IPS DF 6.9 (cell line): ENCODE data around the gene SLC2A8.

Experiments
- DNase-seq: peaks from one replicate; pipeline ENCODE4 v3.0.0-alpha.2; 2013; ENCODE audit warnings: low read depth, low spot score
- H3K27ac ChIP-seq: one replicate; pipeline ENCODE4 v1.5.1; 2013; ENCODE audit warnings: low read length, control low read depth
- H3K27me3 ChIP-seq: 2 replicates; pipeline ENCODE4 v1.6.1; 2013; ENCODE audit warnings: mild to moderate bottlenecking, low read length; ENCODE audit not compliant: control insufficient read depth, insufficient read depth
- H3K36me3 ChIP-seq: 2 replicates; pipeline ENCODE4 v1.6.1; 2013; ENCODE audit warnings: low read length; ENCODE audit not compliant: control insufficient read depth, insufficient read depth
- H3K4me1 ChIP-seq: 2 replicates; pipeline ENCODE4 v1.6.1; 2013; ENCODE audit warnings: low read length; ENCODE audit not compliant: control insufficient read depth, insufficient read depth
- H3K4me3 ChIP-seq: 2 replicates; pipeline ENCODE4 v1.5.1; 2013; ENCODE audit warnings: mild to moderate bottlenecking, low read length
- H3K9me3 ChIP-seq: 2 replicates; pipeline ENCODE4 v1.6.1; 2013; ENCODE audit warnings: low read length, inconsistent platforms; ENCODE audit not compliant: control insufficient read depth, insufficient read depth
- WGBS: extraction: QIAGEN DNeasy Blood & Tissue Kit; methylation state at CpG from one replicate; pipeline ENCODE4 v1.1.7; 2013; ENCODE audit warnings: mixed read lengths, missing lambda C conversion rate; ENCODE audit not compliant: insufficient read length, insufficient coverage; 5-methylcytosine and 5-hydroxymethylcytosine counted together

The SLC2A8 gene

DNA sequence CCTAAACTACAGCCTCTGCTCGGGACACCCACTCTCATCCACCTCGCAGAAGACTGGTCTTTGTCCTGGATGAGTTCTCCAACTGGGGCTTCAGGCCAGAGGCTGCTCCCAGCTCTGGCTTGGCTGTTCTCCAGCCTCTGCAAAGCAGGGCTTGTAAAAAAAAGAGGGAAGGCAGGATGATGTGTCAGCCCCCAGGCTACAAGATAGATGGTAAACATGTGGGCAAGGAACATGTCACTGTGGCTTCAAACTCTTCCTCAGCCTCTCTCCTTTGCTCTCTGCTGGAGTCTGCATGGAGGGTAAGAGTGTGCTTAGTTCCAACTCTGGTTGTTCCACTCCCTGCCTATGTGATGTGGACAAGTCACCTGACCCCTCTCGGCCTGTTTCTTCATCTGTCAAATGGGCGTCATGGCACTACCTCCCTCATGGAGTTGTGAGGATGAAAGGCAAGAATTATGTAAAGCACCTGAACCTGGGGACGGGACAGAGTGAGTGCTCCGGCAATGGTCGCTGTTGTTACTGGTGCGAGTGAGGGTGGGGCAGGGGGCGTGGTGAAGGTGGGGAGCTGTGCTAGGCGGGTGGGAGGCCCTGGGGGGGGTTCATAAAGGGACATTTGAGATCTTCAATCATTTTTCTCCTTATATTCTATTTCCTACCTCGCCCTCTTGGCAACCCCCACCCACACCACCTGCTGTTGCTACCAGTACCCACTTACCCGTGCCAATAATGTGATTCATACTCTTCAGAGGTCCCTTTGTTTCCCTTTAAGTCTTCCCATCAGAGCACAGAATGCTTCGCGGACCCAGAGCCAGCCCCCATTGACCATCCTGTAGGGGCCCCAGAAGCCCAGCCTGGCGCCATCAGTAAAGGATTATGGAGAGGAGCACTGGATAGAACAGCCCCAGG lies 20.4 kb downstream of the SLC2A8 start:
- H3K9me3 ChIP-seq = no peaks in the 10 kb centered on the region
- H3K4me3 ChIP-seq = no peak overlapping the region
- H3K27ac ChIP-seq = no peak overlapping the region
- no peaks in the 10 kb centered on the region for H3K4me1 ChIP-seq
- no peak for DNase-seq
- no peaks in the 10 kb centered on the region for H3K27me3 ChIP-seq
- no peaks in the 10 kb centered on the region for H3K36me3 ChIP-seq
- WGBS = no CpG with 5 or more reads among the region's 15 CpGs

GRCh38 chr9:127418037-127418471 lies 21.1 kb downstream of the SLC2A8 start:
- no peak overlapping the region for H3K27ac ChIP-seq
- no peaks in the 10 kb centered on the region for H3K9me3 ChIP-seq
- no peaks in the 10 kb centered on the region for H3K36me3 ChIP-seq
- H3K4me1 ChIP-seq = no peaks in the 10 kb centered on the region
- H3K4me3 ChIP-seq = no peak overlapping the region
- no CpG with 5 or more reads among the region's 12 CpGs for WGBS
- DNase-seq = peak; percentile 57
- H3K27me3 ChIP-seq = no peaks in the 10 kb centered on the region

- WGBS = no CpG with 5 or more reads among the region's 6 CpGs
- no peaks in the 10 kb centered on the region for H3K9me3 ChIP-seq
- no peak overlapping the region for H3K27ac ChIP-seq
- H3K27me3 ChIP-seq = no peaks in the 10 kb centered on the region
- no peaks in the 10 kb centered on the region for H3K36me3 ChIP-seq
- H3K4me3 ChIP-seq = no peak overlapping the region
- H3K4me1 ChIP-seq = no peaks in the 10 kb centered on the region
- DNase-seq = no peak
These were observed 22.4 kb downstream of the SLC2A8 start for GRCh38 chr9:127419348-127419747.

GRCh38 chr9:127421057-127421456 lies 24.1 kb downstream of the SLC2A8 start:
- no CpG with 5 or more reads among the region's 7 CpGs for WGBS

GRCh38 chr9:127422133-127422782 lies 25.3 kb downstream of the SLC2A8 start:
- no peaks in the 10 kb centered on the region for H3K4me1 ChIP-seq
- DNase-seq = no peak
- no peaks in the 10 kb centered on the region for H3K27me3 ChIP-seq
- no peaks in the 10 kb centered on the region for H3K36me3 ChIP-seq
- WGBS = no CpG with 5 or more reads among the region's 10 CpGs
- no peak overlapping the region for H3K4me3 ChIP-seq
- no peaks in the 10 kb centered on the region for H3K9me3 ChIP-seq
- H3K27ac ChIP-seq = no peak overlapping the region

More at GRCh38 chr9:127421057-127421456, 24.1 kb downstream of the SLC2A8 start:
- no peak overlapping the region for H3K4me3 ChIP-seq
- no peak overlapping the region for H3K27ac ChIP-seq
- H3K4me1 ChIP-seq = no peaks in the 10 kb centered on the region
- no peaks in the 10 kb centered on the region for H3K9me3 ChIP-seq
- H3K36me3 ChIP-seq = no peaks in the 10 kb centered on the region
- no peaks in the 10 kb centered on the region for H3K27me3 ChIP-seq
- no peak for DNase-seq

DNA sequence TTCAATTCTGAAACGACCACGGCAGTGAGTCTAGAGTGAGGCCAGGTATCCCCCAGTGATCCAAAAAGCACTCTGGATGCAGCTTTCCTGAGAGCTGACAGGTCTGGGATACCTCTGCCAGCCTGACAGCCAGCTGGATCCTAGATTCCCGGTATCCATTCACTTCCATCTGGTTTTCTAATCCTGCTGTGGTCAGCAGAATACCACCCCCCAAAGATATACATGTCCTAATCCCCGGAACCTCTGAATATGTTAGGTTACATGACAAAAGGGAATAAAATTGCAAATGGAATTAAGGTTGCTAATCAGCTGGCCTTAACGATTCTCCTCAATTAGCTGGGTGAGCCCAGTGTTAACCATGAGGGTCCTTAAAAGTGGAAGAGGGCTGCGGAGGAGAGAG lies 25.8 kb downstream of the SLC2A8 start:
- no CpG with 5 or more reads among the region's 6 CpGs for WGBS
- Histone ChIP-seq H3K4me1 (no peaks in the 10 kb centered on the region), H3K36me3 (no peaks in the 10 kb centered on the region), H3K4me3 (no peak overlapping the region; the same call in 1 of the 2 replicates), H3K9me3 (no peaks in the 10 kb centered on the region), H3K27ac (no peak overlapping the region), H3K27me3 (no peaks in the 10 kb centered on the region)
- DNase-seq = no peak

DNA sequence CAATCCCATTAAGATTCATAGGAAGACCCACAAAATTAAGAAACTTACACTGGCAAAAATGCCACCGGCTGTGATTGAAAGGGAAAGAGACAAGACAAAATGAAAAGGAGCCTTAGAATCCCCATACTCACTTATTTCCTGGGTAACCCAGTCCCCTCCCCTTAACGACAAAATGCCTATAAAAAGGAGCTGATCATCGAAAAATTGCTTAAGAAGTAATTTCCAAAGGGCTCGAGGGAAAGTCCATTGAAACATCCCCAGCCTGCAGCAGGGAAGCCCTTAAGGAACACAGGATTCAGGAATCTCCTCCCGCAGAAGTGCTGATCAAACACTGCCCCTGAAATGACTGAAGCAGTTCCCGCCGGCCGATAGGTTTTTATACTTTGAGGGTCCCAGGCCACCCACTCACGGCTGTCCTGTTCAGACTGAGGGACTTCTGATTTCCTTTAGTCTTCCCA lies 26.5 kb downstream of the SLC2A8 start:
- no peak for DNase-seq
- no CpG with 5 or more reads among the region's 9 CpGs for WGBS
- Histone ChIP-seq H3K4me3 (peak overlapping the region; percentile 99; the same call in 1 of the 2 replicates), H3K9me3 (no peaks in the 10 kb centered on the region), H3K27me3 (no peaks in the 10 kb centered on the region), H3K4me1 (no peaks in the 10 kb centered on the region), H3K36me3 (no peaks in the 10 kb centered on the region), H3K27ac (no peak overlapping the region)

DNA sequence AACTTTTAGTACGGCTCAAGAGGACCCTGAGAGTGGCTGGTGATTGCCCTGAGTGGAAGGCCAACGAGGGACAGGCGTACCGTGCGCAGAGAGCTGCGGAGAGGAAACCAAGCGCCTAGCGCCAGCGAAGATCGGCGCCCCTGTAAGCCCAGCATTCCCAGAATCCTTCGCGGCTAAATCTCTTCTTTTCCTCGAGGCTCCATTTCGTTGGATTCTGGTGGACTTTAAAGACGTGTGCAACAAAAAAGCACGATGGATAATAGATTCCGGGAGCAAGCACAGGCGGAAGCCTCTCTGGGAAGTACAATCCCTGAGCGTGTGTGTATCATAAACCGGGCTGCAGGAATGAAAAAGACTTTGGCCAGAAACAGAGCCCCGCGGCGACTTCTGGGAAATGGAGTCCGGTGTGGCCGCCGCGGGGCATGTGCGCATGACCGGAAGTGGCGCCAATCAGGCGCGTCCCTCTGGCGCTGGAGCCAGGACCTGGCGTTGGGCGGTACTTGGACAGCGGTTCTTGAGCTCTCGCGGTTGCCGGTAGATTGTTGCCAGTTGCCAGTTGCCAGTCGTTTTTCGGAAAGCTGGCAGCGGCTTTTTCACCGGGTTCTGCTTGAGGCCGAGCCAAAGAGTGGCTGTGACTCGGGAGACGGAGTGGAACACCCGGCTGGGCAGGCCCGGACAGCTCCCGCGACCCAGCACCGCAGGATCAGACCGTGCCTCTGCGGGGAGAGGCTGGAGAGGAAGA lies 27.1 kb downstream of the SLC2A8 start, which contains the start of gene ZNF79:
ZNF79 (plus strand) TSS at position 449 of the 742 bp plus-strand sequence. CDS start 406 bp downstream, outside the sequence.
- Histone ChIP-seq H3K4me1 (no peaks in the 10 kb centered on the region), H3K36me3 (no peaks in the 10 kb centered on the region), H3K9me3 (no peaks in the 10 kb centered on the region), H3K27ac (no peak within 1 kb of the TSS), H3K4me3 (peak within 1 kb of the TSS; percentile 99), H3K27me3 (no peaks in the 10 kb centered on the region)
- DNase-seq = peak; percentile 83
- no CpG with 5 or more reads among the region's 54 CpGs for WGBS

- Histone ChIP-seq H3K27ac (no peak overlapping the region), H3K36me3 (no peaks in the 10 kb centered on the region), H3K9me3 (no peaks in the 10 kb centered on the region), H3K4me3 (peak overlapping the region; percentile 99), H3K27me3 (no peaks in the 10 kb centered on the region), H3K4me1 (no peaks in the 10 kb centered on the region)
- no CpG with 5 or more reads among the region's 13 CpGs for WGBS
- no peak for DNase-seq
These were observed 27.7 kb downstream of the SLC2A8 start for GRCh38 chr9:127424676-127424999.

DNA sequence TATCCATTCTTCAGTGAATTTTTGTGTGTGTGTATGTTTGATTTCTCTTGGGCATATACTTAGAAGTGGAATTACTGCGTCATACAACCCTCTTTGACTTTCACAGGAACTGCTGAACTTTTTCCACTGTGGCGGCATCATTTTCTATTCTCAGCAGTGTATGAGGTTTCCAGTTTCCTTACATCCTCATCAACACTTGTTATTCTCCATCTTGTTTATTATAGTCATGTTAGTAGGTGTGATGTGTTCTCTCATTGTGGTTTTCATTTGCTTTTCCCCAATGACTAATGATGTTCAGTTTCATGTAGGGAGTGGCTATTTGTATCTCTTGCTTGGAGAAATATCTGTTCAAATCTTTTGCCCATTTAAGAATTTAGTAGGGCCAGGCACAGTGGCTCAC lies 29.8 kb downstream of the SLC2A8 start:
- no peak overlapping the region for H3K4me3 ChIP-seq
- H3K9me3 ChIP-seq = no peaks in the 10 kb centered on the region
- no peaks in the 10 kb centered on the region for H3K27me3 ChIP-seq
- H3K36me3 ChIP-seq = no peaks in the 10 kb centered on the region
- no peak for DNase-seq
- no CpG with 5 or more reads among the region's 2 CpGs for WGBS
- no peaks in the 10 kb centered on the region for H3K4me1 ChIP-seq
- no peak overlapping the region for H3K27ac ChIP-seq
